Smooth muscle cell (in vitro differentiated cells): ENCODE data around the gene PTRH1. TPM values are rescaled to one million over a fixed set of nuclear protein-coding genes. Genes with fewer than 3 reads are reported as not detected.

Source experiments
- DNase-seq: peaks from one replicate; lab custom pipeline; 2025; ENCODE audit not compliant: unreplicated experiment; lab: John Stamatoyannopoulos, UW
- H2AFZ ChIP-seq: fragments of 200-600 bp; sonication (generic); 2 replicates; pipeline ENCODE4 v1.6.0; 2016; ENCODE audit warnings: antibody characterized with exemption, low read depth, mild to moderate bottlenecking
- H3F3A ChIP-seq: fragments of 200-600 bp; sonication (generic); 2 replicates; pipeline ENCODE4 v1.6.0; 2017; ENCODE audit warnings: antibody characterized with exemption, low read depth
- H3K27ac ChIP-seq: fragments of 200-600 bp; sonication (generic); 2 replicates; pipeline ENCODE4 v1.5.1; 2016; ENCODE audit warnings: low read depth, mild to moderate bottlenecking
- H3K27me3 ChIP-seq: fragments of 200-600 bp; sonication (generic); 2 replicates; pipeline ENCODE4 v1.6.1; 2016; ENCODE audit warnings: low read depth, mild to moderate bottlenecking
- H3K36me3 ChIP-seq: fragments of 200-600 bp; sonication (generic); 2 replicates; pipeline ENCODE4 v1.5.1; 2016; ENCODE audit warnings: low read depth
- H3K4me1 ChIP-seq: fragments of 200-600 bp; sonication (generic); 2 replicates; pipeline ENCODE4 v1.5.1; 2016; ENCODE audit warnings: low read depth
- H3K4me2 ChIP-seq: fragments of 200-600 bp; sonication (generic); 2 replicates; pipeline ENCODE4 v1.6.0; 2016; ENCODE audit warnings: mild to moderate bottlenecking
- H3K4me3 ChIP-seq: fragments of 200-600 bp; sonication (generic); 2 replicates; pipeline ENCODE4 v1.5.1; 2016; ENCODE audit warnings: mild to moderate bottlenecking
- H3K79me2 ChIP-seq: fragments of 200-600 bp; sonication (generic); 2 replicates; pipeline ENCODE4 v1.6.0; 2016; ENCODE audit warnings: low read depth, mild to moderate bottlenecking
- H3K9ac ChIP-seq: fragments of 200-600 bp; sonication (generic); 2 replicates; pipeline ENCODE4 v1.6.0; 2016; ENCODE audit warnings: low read depth
- H3K9me3 ChIP-seq: fragments of 200-600 bp; sonication (generic); replicated peaks from 2 replicates; pipeline ENCODE4 v1.5.1; 2016; ENCODE audit warnings: low read depth
- H4K20me1 ChIP-seq: fragments of 200-600 bp; sonication (generic); 2 replicates; pipeline ENCODE4 v1.6.0; 2016; ENCODE audit warnings: low read depth
- WGBS: methylation state at CpG from one replicate; pipeline ENCODE4 v1.1.7; 2016; ENCODE audit warnings: low lambda C conversion rate; 5-methylcytosine and 5-hydroxymethylcytosine counted together
- polyA plus RNA-seq: library from polyadenylated mRNA; unstranded; fragments of >200 nt; fragmentation: Nextera tagmentation; extraction: Ambion mirVana; gene quantifications from 2 replicates; pipeline ENCODE4 v1.2.1, GENCODE V29; 2016
- total RNA-seq: library from RNA; depleted of rRNA; stranded (reverse); fragments of >200 nt; gene quantifications from 2 replicates; pipeline ENCODE4 v1.2.3, GENCODE V29; 2014
- TF ChIP-seq, protein P1 (sequence below): fragments of 200-600 bp; sonication (generic); IDR thresholded peaks from 2 replicates; pipeline ENCODE4 v1.5.1; 2017; ENCODE audit warnings: borderline replicate concordance, mild to moderate bottlenecking, antibody characterized with exemption; ENCODE audit not compliant: insufficient read depth, poor library complexity, severe bottlenecking

The PTRH1 gene
- total and polyA plus RNA-seq, 2 experiments from 2014 or later = 11.9 to 33.8 TPM

DNA sequence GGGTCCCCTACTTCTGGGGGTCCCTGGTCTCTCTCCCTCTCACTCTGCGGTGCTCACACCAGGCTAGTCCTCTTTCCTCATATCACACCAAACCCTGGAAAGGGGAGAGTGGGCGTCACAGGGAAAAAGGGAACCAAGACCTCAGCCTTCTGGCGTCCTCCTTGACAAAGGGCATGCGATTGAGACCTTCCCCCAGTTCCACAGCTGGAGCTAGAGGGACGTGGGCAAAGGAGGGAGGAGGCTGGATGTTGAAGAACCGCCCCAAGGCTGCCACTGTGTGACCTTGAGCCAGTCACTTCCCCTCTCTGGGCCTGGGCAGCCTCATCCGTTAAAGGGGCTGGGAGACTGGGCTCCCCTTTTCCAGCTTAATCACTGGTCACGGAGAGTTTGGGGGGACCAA is 38.2 kb upstream of the PTRH1 start:
- Histone ChIP-seq H3K79me2 (no peaks in the 10 kb centered on the region), H3K36me3 (no peaks in the 10 kb centered on the region), H3F3A (no peaks in the 10 kb centered on the region), H2AFZ (no peak overlapping the region), H3K9me3 (no peaks in the 10 kb centered on the region), H4K20me1 (no peaks in the 10 kb centered on the region), H3K9ac (no peak overlapping the region), H3K4me3 (no peak overlapping the region), H3K27ac (no peak overlapping the region), H3K4me1 (peaks cover 5% of the 10 kb centered on the region), H3K4me2 (no peak overlapping the region), H3K27me3 (peaks cover 47% of the 10 kb centered on the region)
- TF ChIP-seq, protein P1, sequence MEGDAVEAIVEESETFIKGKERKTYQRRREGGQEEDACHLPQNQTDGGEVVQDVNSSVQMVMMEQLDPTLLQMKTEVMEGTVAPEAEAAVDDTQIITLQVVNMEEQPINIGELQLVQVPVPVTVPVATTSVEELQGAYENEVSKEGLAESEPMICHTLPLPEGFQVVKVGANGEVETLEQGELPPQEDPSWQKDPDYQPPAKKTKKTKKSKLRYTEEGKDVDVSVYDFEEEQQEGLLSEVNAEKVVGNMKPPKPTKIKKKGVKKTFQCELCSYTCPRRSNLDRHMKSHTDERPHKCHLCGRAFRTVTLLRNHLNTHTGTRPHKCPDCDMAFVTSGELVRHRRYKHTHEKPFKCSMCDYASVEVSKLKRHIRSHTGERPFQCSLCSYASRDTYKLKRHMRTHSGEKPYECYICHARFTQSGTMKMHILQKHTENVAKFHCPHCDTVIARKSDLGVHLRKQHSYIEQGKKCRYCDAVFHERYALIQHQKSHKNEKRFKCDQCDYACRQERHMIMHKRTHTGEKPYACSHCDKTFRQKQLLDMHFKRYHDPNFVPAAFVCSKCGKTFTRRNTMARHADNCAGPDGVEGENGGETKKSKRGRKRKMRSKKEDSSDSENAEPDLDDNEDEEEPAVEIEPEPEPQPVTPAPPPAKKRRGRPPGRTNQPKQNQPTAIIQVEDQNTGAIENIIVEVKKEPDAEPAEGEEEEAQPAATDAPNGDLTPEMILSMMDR = no peak
- WGBS = 68% methylated on average over 8 of the region's 8 CpGs
- DNase-seq = no peak

DNA sequence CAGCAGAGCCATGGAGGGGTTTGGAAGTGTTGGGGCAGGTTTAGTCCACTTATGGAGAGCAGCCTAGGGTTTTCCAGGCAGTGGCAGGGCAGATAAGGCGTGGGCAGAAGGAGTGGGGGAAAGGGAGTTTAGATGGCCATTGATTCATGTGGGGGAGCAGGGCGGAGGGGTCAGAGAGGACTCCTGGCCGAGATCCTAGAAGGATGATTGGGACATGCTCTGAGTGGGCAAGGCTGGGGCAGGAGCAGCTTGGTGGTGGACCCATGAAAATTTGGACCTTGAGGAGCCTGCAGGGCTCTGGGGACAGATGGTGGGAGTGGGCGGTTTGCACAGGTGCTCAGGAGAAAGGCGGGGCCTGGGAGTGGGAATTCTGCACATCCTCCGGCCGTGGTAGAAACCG is 37.7 kb upstream of the PTRH1 start:
- WGBS = 94% methylated on average over 7 of the region's 8 CpGs
- H4K20me1 ChIP-seq = no peaks in the 10 kb centered on the region
- no peak overlapping the region for H2AFZ ChIP-seq
- H3K9me3 ChIP-seq = no peaks in the 10 kb centered on the region
- H3K4me3 ChIP-seq = no peak overlapping the region
- DNase-seq = no peak
- no peak overlapping the region for H3K9ac ChIP-seq
- H3K36me3 ChIP-seq = no peaks in the 10 kb centered on the region
- H3K27me3 ChIP-seq = peaks cover 47% of the 10 kb centered on the region
- TF ChIP-seq, protein P1 = no peak
- H3K79me2 ChIP-seq = no peaks in the 10 kb centered on the region
- no peak overlapping the region for H3K27ac ChIP-seq
- H3K4me2 ChIP-seq = no peak overlapping the region
- H3K4me1 ChIP-seq = peaks cover 5% of the 10 kb centered on the region
- no peaks in the 10 kb centered on the region for H3F3A ChIP-seq

DNA sequence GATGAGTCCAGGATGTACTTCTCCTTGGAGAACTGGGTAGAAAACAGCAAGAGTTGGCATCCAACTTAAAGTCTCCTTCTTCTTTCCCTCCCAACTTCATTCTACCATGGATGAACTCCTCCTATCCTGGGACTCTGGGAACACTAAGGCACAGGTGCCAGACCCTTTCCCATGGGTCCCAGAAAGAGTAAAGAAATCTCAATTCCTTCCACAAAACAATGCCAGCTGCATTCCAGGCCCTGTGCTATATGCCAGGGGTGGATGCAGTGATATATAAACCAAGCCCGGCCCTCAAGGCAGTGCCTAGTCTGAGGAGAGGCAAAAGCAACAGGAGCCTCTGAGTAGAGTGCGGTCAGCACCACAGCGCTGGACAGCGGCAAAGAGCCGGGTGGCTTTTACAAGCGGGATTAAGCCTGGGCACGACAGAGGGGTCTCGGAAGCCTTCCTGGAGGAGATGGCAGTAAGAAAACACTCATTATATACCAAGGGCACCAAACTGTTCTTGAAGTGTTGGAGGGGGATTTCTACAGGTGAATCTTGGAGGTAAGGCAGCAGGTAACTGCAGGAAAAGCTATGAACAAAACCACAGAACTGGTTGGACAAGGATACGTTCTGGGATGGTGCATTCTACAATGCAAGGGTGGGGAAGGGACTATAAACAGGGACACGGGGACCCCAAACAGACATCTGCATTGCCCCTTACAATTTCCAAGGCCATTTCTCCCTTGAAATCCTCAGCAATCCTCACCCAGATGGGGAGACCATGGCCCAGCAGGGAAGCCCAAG is 36.0 kb upstream of the PTRH1 start:
- H4K20me1 ChIP-seq = no peaks in the 10 kb centered on the region
- no peaks in the 10 kb centered on the region for H3K36me3 ChIP-seq
- H3F3A ChIP-seq = no peaks in the 10 kb centered on the region
- H3K4me1 ChIP-seq = peaks cover 5% of the 10 kb centered on the region
- H3K27ac ChIP-seq = no peak overlapping the region
- no peak overlapping the region for H2AFZ ChIP-seq
- TF ChIP-seq, protein P1 = no peak
- no peak overlapping the region for H3K4me2 ChIP-seq
- H3K79me2 ChIP-seq = no peaks in the 10 kb centered on the region
- H3K4me3 ChIP-seq = no peak overlapping the region
- no peak overlapping the region for H3K9ac ChIP-seq
- 30% methylated on average over 10 of the region's 10 CpGs for WGBS
- peaks cover 43% of the 10 kb centered on the region for H3K27me3 ChIP-seq
- DNase-seq = no peak
- H3K9me3 ChIP-seq = no peaks in the 10 kb centered on the region

DNA sequence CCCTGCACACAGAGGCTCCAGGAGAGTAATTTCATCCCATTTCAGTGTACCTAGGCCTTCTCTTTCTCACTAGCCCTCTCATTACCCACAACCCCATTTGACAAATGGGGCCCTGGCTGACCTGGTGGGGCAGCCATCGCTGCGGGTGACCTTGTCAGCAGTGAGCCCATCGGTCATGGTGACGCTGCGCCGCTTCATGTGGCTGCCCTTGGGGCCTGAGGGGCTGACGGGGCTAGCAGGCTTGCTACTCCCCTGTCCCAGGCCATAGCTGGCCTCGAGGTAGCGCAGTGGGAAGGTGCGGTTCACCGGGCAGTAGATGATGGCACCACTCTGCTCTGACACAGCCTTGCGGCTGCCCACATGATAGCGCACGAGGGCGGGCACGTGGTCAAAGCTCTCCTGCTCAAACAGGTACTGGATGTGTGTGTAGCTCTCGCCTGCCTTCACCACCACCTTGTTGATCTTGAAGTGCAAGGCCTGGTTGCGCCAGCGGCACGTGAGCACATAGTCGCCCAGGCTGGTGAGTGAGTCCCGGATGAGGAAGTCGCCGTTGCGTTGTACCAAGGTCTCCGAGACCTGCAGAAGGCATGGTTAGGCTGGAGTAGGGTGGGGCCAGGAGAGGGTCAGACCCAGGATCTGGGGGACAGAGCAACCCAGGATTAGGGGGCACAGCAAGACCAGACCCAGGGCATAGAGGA is 33.8 kb upstream of the PTRH1 start:
- Histone ChIP-seq H3K27ac (no peak overlapping the region), H3K9ac (no peak overlapping the region), H3K4me1 (no peaks in the 10 kb centered on the region), H3F3A (no peaks in the 10 kb centered on the region), H3K79me2 (no peaks in the 10 kb centered on the region), H2AFZ (no peak overlapping the region), H4K20me1 (no peaks in the 10 kb centered on the region), H3K4me2 (no peak overlapping the region), H3K9me3 (no peaks in the 10 kb centered on the region), H3K36me3 (no peaks in the 10 kb centered on the region), H3K4me3 (no peak overlapping the region), H3K27me3 (peaks cover 20% of the 10 kb centered on the region)
- no peak for DNase-seq
- TF ChIP-seq, protein P1 = no peak
- 95% methylated on average over 26 of the region's 26 CpGs for WGBS
